ENCODE data around the gene CRB1. TPM values are rescaled to one million over a fixed set of nuclear protein-coding genes. Genes with fewer than 3 reads are reported as not detected.
A peak's percentile ranks its signal among the peaks of the same experiment; 100 is the strongest.

The CRB1 gene
- total RNA-seq, 1 donor from 2014 or later, result not detected

- ATAC-seq (no peak), DNase-seq (ENCODE audit: low spot score) (no peak)
Observed at GRCh38 chr1:197342044-197342565, 74.1 kb downstream of the CRB1 start.

GRCh38 chr1:197342669-197343068 is 74.6 kb downstream of the CRB1 start:
- ATAC-seq (no peak), DNase-seq (ENCODE audit: low spot score) (no peak)

GRCh38 chr1:197343663-197344273 is 75.7 kb downstream of the CRB1 start:
- no peak for DNase-seq (ENCODE audit: low spot score)

GRCh38 chr1:197351821-197352440 is 83.9 kb downstream of the CRB1 start:
- ATAC-seq (no peak), DNase-seq (ENCODE audit: low spot score) (no peak)

More at GRCh38 chr1:197343663-197344273, 75.7 kb downstream of the CRB1 start:
- no peak for ATAC-seq

- ATAC-seq (no peak), DNase-seq (ENCODE audit: low spot score) (no peak)
Observed at GRCh38 chr1:197355248-197355995, 87.4 kb downstream of the CRB1 start.

GRCh38 chr1:197356723-197357533 is 88.9 kb downstream of the CRB1 start:
- ATAC-seq (peak; percentile 84), DNase-seq (ENCODE audit: low spot score) (no peak)

- DNase-seq (ENCODE audit: low spot score), result no peak
- peak; percentile 51 for ATAC-seq
Observed at GRCh38 chr1:197358959-197359358, 90.9 kb downstream of the CRB1 start.

GRCh38 chr1:197360068-197360467 is 92.0 kb downstream of the CRB1 start:
- ATAC-seq, result no peak

GRCh38 chr1:197362871-197363270 is 94.8 kb downstream of the CRB1 start:
- no peak for ATAC-seq
- no peak for DNase-seq (ENCODE audit: low spot score)

More at GRCh38 chr1:197360068-197360467, 92.0 kb downstream of the CRB1 start:
- no peak for DNase-seq (ENCODE audit: low spot score)

- no peak for DNase-seq (ENCODE audit: low spot score)
- no peak for ATAC-seq
Observed at GRCh38 chr1:197363855-197364254, 95.8 kb downstream of the CRB1 start.

GRCh38 chr1:197366996-197367395 is 98.9 kb downstream of the CRB1 start:
- no peak for DNase-seq (ENCODE audit: low spot score)

GRCh38 chr1:197367627-197368026 is 99.6 kb downstream of the CRB1 start:
- no peak for ATAC-seq
- no peak for DNase-seq (ENCODE audit: low spot score)

More at GRCh38 chr1:197366996-197367395, 98.9 kb downstream of the CRB1 start:
- ATAC-seq, result no peak

- DNase-seq (ENCODE audit: low spot score), result no peak
- no peak for ATAC-seq
Observed at GRCh38 chr1:197374428-197374827, 106.4 kb downstream of the CRB1 start.

GRCh38 chr1:197384471-197384870 is 116.4 kb downstream of the CRB1 start:
- ATAC-seq, result no peak
- no peak for DNase-seq (ENCODE audit: low spot score)

GRCh38 chr1:197388801-197389200 is 120.7 kb downstream of the CRB1 start:
- DNase-seq (ENCODE audit: low spot score) (no peak), ATAC-seq (no peak)

- DNase-seq (ENCODE audit: low spot score) (no peak), ATAC-seq (no peak)
Observed at GRCh38 chr1:197390856-197391255, 122.8 kb downstream of the CRB1 start.

GRCh38 chr1:197391303-197392226 is 123.5 kb downstream of the CRB1 start:
- ATAC-seq (no peak), DNase-seq (ENCODE audit: low spot score) (no peak)

- ATAC-seq (no peak), DNase-seq (ENCODE audit: low spot score) (no peak)
Observed at GRCh38 chr1:197392541-197392940, 124.5 kb downstream of the CRB1 start.

GRCh38 chr1:197393105-197393504 is 125.1 kb downstream of the CRB1 start:
- ATAC-seq (no peak), DNase-seq (ENCODE audit: low spot score) (no peak)

GRCh38 chr1:197393772-197394171 is 125.7 kb downstream of the CRB1 start:
- ATAC-seq (no peak), DNase-seq (ENCODE audit: low spot score) (no peak)

All from left lobe of liver (tissue), 2 donors.